ENCODE results near the gene SNAPC5.

Gene SNAPC5

GRCh38 chr15:66456211-66456610, 41.4 kb downstream of the SNAPC5 start:
- no peak overlapping the region for H3K4me3 ChIP-seq (ENCODE audit: low read depth, low read length)
- DNase-seq (ENCODE audit: low read depth) = no peak
- TF ChIP-seq CTCF (IDR thresholded peaks at IDR 0.05; ENCODE audit: insufficient read depth, low read depth, low read length, missing control alignments) = no peak

- TF ChIP-seq CTCF (IDR thresholded peaks at IDR 0.05; ENCODE audit: insufficient read depth, low read depth, low read length, missing control alignments) = no peak
- no peak for DNase-seq (ENCODE audit: low read depth)
- no peak overlapping the region for H3K4me3 ChIP-seq (ENCODE audit: low read depth, low read length)
Measured at GRCh38 chr15:66454143-66454542, 43.4 kb downstream of the SNAPC5 start.

GRCh38 chr15:66452971-66453580, 44.5 kb downstream of the SNAPC5 start:
- no peak for TF ChIP-seq CTCF (IDR thresholded peaks at IDR 0.05; ENCODE audit: insufficient read depth, low read depth, low read length, missing control alignments)
- no peak for DNase-seq (ENCODE audit: low read depth)
- no peak overlapping the region for H3K4me3 ChIP-seq (ENCODE audit: low read depth, low read length)

DNA sequence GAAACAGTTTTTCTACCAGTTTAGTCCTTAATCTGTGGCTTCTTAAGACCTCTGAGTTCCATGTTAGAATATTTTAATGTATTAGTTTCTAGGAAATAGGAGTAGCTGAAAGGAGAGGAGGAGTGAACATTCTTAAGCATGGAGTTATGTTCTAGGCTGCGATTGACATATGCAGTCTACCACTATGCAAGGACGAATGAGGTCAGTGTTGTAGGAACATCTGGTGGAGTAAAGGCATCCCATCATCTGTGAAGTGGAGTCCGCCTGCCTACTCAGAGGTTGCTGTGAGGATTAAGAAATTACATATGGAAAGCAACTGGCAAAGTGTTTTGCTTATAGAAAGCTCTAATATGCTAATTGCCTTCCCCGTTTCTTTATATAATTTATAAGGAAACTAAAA, 45.1 kb downstream of the SNAPC5 start:
- H3K4me3 ChIP-seq (ENCODE audit: low read depth, low read length) = no peak overlapping the region
- TF ChIP-seq CTCF (IDR thresholded peaks at IDR 0.05; ENCODE audit: insufficient read depth, low read depth, low read length, missing control alignments) = no peak
- no peak for DNase-seq (ENCODE audit: low read depth)

All from GM12865 (cell line).